HL-60/S4 treated with retinoic acid at 250 ng/mL for 4 days and 3 days (cell line): Measurements from ENCODE around the gene ITSN2.

Experiments used
- in situ Hi-C: fragments of 300-500 bp; cut with MboI; formaldehyde crosslinking; loops from 2 replicates; pipeline ENCODE4 v1.7.0; 2022; ENCODE audit warnings: low sequenced_read_pairs

The ITSN2 gene

GRCh38 chr2:24337890-24338289 lies 22.4 kb downstream of the ITSN2 start:
- in situ Hi-C loops: no loop called here

GRCh38 chr2:24336811-24337210 lies 23.5 kb downstream of the ITSN2 start:
- in situ Hi-C loops: no loop called here

GRCh38 chr2:24334245-24334633 lies 26.1 kb downstream of the ITSN2 start:
- in situ Hi-C loops: no loop called here

- in situ Hi-C loops: no loop called here
Measured at GRCh38 chr2:24332791-24333540, 27.4 kb downstream of the ITSN2 start.

GRCh38 chr2:24330161-24330560 lies 30.2 kb downstream of the ITSN2 start:
- in situ Hi-C loops: no loop called here

- in situ Hi-C loops: no loop called here
Measured at GRCh38 chr2:24329700-24330099, 30.6 kb downstream of the ITSN2 start.

GRCh38 chr2:24328010-24328409 lies 32.3 kb downstream of the ITSN2 start:
- in situ Hi-C loops: no loop called here

GRCh38 chr2:24317491-24317920 lies 42.8 kb downstream of the ITSN2 start:
- in situ Hi-C loops: no loop called here

GRCh38 chr2:24315669-24316068 lies 44.7 kb downstream of the ITSN2 start:
- in situ Hi-C loops: no loop called here

GRCh38 chr2:24313744-24314632 lies 46.3 kb downstream of the ITSN2 start:
- in situ Hi-C loops: no loop called here

- in situ Hi-C loops: no loop called here
Measured at GRCh38 chr2:24307961-24308360, 52.4 kb downstream of the ITSN2 start.

- in situ Hi-C loops: no loop called here
Measured at GRCh38 chr2:24304631-24305030, 55.7 kb downstream of the ITSN2 start.

- in situ Hi-C loops: no loop called here
Measured at GRCh38 chr2:24304098-24304497, 56.2 kb downstream of the ITSN2 start.

GRCh38 chr2:24301599-24301998 lies 58.7 kb downstream of the ITSN2 start:
- in situ Hi-C loops: no loop called here

- in situ Hi-C loops: no loop called here
Measured at GRCh38 chr2:24297663-24298062, 62.7 kb downstream of the ITSN2 start.

- in situ Hi-C loops: no loop called here
Measured at GRCh38 chr2:24287171-24287570, 73.2 kb downstream of the ITSN2 start.

GRCh38 chr2:24285484-24286152 lies 74.7 kb downstream of the ITSN2 start:
- in situ Hi-C loops: no loop called here

- in situ Hi-C loops: no loop called here
Measured at GRCh38 chr2:24280645-24281044, 79.7 kb downstream of the ITSN2 start.

- in situ Hi-C loops: no loop called here
Measured at GRCh38 chr2:24280161-24280560, 80.2 kb downstream of the ITSN2 start.

GRCh38 chr2:24276349-24276899 lies 83.9 kb downstream of the ITSN2 start:
- in situ Hi-C loops: no loop called here

GRCh38 chr2:24274809-24275208 lies 85.5 kb downstream of the ITSN2 start:
- in situ Hi-C loops: no loop called here
